NCI-H345 (cell line): ENCODE data around the gene CTNND2.

Experiments
- DNase-seq: peaks from one replicate; lab custom pipeline; 2025; lab: John Stamatoyannopoulos, UW

CTNND2 gene

GRCh38 chr5:11171236-11171635 is 733.0 kb downstream of the CTNND2 start:
- no peak for DNase-seq

- no peak for DNase-seq
Measured at GRCh38 chr5:11166923-11167322, 737.3 kb downstream of the CTNND2 start.

- DNase-seq: no peak
Measured at GRCh38 chr5:11164531-11165294, 739.5 kb downstream of the CTNND2 start.

GRCh38 chr5:11157132-11157531 is 747.1 kb downstream of the CTNND2 start:
- DNase-seq: no peak

- no peak for DNase-seq
Measured at GRCh38 chr5:11153670-11154382, 750.4 kb downstream of the CTNND2 start.

GRCh38 chr5:11152368-11152767 is 751.9 kb downstream of the CTNND2 start:
- DNase-seq: no peak

- no peak for DNase-seq
Measured at GRCh38 chr5:11150976-11151375, 753.3 kb downstream of the CTNND2 start.

- DNase-seq: no peak
Measured at GRCh38 chr5:11148810-11149539, 755.3 kb downstream of the CTNND2 start.

- no peak for DNase-seq
Measured at GRCh38 chr5:11146171-11146570, 758.1 kb downstream of the CTNND2 start.

- no peak for DNase-seq
Measured at GRCh38 chr5:11143456-11144267, 760.6 kb downstream of the CTNND2 start.

- DNase-seq: no peak
Measured at GRCh38 chr5:11139217-11139865, 764.9 kb downstream of the CTNND2 start.

- no peak for DNase-seq
Measured at GRCh38 chr5:11130131-11130530, 774.1 kb downstream of the CTNND2 start.

- DNase-seq: no peak
Measured at GRCh38 chr5:11128021-11128420, 776.2 kb downstream of the CTNND2 start.

- DNase-seq: no peak
Measured at GRCh38 chr5:11126844-11127243, 777.4 kb downstream of the CTNND2 start.

GRCh38 chr5:11121885-11122284 is 782.4 kb downstream of the CTNND2 start:
- DNase-seq: no peak

GRCh38 chr5:11110128-11110527 is 794.1 kb downstream of the CTNND2 start:
- DNase-seq: no peak

GRCh38 chr5:11105696-11106095 is 798.5 kb downstream of the CTNND2 start:
- no peak for DNase-seq

- DNase-seq: no peak
Measured at GRCh38 chr5:11104651-11105112, 799.6 kb downstream of the CTNND2 start.

- no peak for DNase-seq
Measured at GRCh38 chr5:11104210-11104609, 800.0 kb downstream of the CTNND2 start.

- no peak for DNase-seq
Measured at GRCh38 chr5:11084111-11084510, 820.1 kb downstream of the CTNND2 start.

- DNase-seq: no peak
Measured at GRCh38 chr5:11082404-11082945, 821.8 kb downstream of the CTNND2 start.
